GM12892 (cell line): ENCODE results near the gene C10orf90.

Experiments used
- DNase-seq: peaks from one replicate; pipeline ENCODE4 v3.0.0; 2011; ENCODE audit not compliant: insufficient read length
- FAIRE-seq: peaks from 2 replicates; lab custom pipeline; 2011; peaks lifted over from hg19 to GRCh38; lab: Jason Lieb, UNC
- POLR2A ChIP-seq: IDR thresholded peaks from 2 replicates; pipeline ENCODE4 v1.6.1; 2011; ENCODE audit warnings: low read depth, low read length, control low read depth
- POLR2AphosphoS5 ChIP-seq: IDR thresholded peaks from 2 replicates; pipeline ENCODE4 v1.6.1; 2011; ENCODE audit warnings: low read depth, low read length, control low read depth
- TAF1 ChIP-seq: IDR thresholded peaks from 2 replicates; pipeline ENCODE4 v1.6.1; 2011; ENCODE audit warnings: low read depth, mild to moderate bottlenecking, control low read depth, low read length, borderline replicate concordance

Gene C10orf90

DNA sequence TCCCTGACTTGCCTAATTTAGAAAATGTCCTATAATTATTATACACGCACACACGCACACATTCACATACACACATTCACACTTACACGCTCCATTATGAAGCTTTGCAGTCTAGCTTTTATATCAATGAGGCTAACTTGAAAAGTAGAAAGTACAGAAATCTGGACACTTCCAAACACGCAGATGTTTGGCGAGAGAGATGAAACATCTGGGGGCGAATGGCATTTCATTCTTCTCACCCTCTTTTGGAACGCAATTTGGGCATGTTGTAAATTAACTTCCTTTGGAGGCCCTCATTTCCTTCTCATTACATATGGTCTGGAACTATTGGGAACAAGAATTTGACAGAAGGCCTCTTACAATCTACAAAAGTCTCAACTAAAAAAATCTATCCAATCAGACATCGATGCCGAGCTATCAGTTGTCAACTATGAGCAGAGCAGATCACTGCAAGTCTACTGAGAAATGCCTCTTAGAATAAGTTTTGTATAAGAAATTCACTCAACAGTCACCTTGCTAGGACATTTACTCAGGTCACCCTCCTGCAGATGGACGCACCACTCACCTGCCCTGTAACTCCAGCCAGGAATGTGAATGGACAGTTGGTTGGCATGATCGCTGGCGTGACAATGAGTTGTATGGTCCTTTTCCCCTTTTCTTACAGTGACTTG lies 167.0 kb downstream of the C10orf90 start:
- FAIRE-seq = no peak
- no peak for TF ChIP-seq TAF1
- TF ChIP-seq POLR2AphosphoS5 = no peak
- no peak for TF ChIP-seq POLR2A
- DNase-seq = no peak

DNA sequence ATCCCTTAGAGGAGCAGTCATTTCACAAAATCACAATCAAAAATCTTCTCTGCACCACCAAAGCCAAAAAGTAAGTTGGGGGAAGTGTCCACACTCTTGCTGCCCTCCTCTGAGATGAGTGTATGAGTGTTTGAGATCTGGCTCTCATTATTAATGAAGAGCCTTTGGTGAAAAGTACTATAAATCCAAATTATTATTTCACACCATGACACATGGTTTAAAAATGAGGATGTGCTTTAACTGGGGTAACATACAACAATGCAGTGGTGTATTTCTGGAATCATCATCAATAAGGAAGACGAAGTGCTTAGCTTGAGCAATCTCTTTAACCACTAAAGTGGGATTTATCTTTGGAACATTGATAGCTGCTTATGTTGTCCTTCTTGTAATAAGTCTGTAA lies 168.1 kb downstream of the C10orf90 start:
- DNase-seq (no peak), FAIRE-seq (no peak)
- no peak for TF ChIP-seq POLR2A
- no peak for TF ChIP-seq POLR2AphosphoS5
- TF ChIP-seq TAF1 = no peak

DNA sequence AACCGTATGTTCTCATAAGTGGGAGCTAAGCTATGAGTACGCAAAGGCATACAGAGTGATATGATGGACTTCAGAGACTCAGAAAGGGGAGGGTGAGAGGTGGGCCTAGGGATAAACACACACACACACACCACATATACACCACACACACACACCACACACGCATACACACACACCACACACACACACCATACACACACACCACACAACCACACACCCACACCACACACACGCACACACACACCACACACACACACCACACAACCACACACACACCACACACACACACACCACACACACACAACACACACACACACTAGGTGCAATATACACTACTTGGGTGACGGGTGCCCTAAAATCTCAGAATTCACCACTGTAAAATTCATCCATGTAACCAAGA lies 168.7 kb downstream of the C10orf90 start:
- DNase-seq (no peak), FAIRE-seq (peak; percentile 67)
- TF ChIP-seq TAF1 = no peak
- no peak for TF ChIP-seq POLR2A
- TF ChIP-seq POLR2AphosphoS5 = no peak

DNA sequence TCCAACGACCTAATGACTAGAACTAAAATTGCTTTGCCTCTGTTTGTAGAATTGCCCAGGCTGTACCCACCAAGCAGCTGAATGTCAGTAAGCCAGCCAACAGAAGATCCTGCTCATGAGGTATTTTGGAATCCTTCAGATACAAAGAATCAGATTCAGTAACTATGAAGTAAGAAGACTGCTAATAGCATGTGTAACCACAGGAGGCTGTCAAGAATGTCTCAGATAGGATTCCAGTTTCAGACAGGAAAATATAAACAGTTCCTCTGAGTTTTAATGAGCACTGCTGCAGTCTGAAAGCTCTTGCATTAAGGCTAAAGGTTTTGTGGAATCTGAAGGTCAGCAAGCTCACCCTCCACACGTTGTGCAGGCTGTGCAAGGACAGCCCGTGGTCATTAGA lies 169.6 kb downstream of the C10orf90 start:
- no peak for FAIRE-seq
- DNase-seq = no peak
- TF ChIP-seq POLR2A (no peak), TAF1 (no peak), POLR2AphosphoS5 (no peak)

DNA sequence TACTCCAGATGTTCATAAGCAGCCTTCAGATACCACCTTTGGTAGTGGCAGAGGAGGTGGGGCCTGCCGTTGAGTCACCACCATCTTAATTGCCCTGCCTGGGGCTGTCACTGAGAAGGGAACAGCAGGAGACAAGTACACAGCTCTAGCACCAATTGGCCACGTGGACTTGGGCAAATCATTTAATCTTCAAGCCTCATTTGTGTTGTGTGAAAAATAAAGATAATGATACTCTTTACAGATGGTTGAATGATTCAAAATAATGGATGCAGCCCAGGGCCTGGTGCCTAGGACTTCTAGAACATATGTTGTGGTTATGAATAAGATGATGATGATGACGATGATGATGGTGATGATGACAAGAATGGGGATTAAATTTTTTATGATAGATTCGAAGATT lies 170.3 kb downstream of the C10orf90 start:
- FAIRE-seq (no peak), DNase-seq (no peak)
- TF ChIP-seq POLR2A (no peak), POLR2AphosphoS5 (no peak), TAF1 (no peak)

DNA sequence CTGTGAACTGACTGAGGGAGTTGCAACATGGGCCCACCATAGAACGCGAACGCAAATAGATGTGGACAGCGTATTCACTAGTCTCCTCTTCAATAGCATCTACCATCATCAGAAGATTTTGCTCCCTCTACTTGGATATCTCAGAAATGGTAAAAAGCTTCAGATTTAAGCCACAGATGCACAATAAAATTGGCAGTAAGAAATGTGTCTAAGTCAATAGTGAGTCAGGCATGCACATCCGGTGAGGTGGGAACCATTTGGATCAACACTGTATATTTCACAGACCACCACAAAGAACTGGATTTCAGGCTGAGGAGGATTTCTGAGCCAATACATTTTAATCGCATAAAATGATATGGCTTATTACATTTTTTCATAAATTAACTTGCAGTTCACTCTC lies 170.7 kb downstream of the C10orf90 start:
- TF ChIP-seq POLR2AphosphoS5 = no peak
- TF ChIP-seq TAF1 = no peak
- TF ChIP-seq POLR2A = no peak
- no peak for FAIRE-seq
- DNase-seq = no peak

DNA sequence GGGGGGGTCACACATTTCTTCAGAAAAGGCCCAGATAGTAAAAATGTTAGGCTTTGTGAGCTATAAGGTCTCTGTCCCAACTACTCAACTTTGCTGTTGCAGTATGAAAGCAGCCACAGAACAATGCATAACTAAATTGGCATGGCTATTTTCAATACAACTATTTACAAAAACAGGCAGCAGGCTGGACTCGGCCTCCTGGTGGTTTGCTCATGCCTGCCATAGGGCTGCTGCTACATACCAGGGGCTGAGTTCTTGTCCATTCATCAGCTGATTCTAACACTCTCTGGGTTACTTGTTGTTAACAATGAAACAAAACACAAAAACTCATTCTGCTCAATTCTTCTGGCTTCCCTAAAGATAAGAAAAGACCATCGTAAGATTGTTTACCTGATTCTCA lies 172.8 kb downstream of the C10orf90 start:
- FAIRE-seq = no peak
- DNase-seq = no peak
- TF ChIP-seq POLR2AphosphoS5 (no peak), POLR2A (no peak), TAF1 (no peak)

DNA sequence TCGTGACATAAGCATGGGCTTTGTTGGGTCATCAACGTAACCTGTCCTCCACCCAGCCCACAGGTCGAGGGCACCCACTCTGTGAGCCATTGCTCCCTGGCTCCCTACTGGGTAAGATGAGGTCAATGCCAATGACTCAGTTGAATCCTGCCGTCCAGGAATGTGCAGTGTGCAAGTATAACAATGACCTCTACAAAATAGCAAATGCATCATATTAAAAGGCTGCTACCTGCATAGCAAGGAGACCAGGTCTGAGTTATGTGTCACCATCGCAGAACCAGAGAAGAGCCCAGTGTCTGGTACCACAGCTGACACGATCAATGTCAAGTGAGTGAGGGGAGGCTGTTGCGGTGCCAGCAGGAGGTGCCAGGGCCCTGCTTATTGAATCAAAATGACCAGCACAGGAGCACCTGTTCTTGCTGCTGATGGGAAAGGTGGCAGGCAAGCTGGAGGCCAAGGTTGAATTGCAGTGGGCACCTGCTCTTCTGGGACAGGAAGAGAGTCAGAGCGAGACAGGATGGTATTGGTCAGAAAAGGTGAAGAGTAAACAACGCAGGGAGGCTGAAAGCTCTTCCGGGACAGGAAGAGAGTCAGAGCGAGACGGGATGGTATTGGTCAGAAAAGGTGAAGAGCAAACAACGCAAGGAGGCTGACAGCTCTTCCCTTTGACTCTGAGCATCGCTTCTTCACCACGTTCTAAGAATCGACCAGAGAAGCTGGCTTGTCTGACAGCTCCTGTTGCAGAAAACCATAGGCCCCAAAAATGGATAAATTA lies 173.5 kb downstream of the C10orf90 start:
- no peak for DNase-seq
- FAIRE-seq = no peak
- no peak for TF ChIP-seq POLR2AphosphoS5
- TF ChIP-seq TAF1 = no peak
- no peak for TF ChIP-seq POLR2A

DNA sequence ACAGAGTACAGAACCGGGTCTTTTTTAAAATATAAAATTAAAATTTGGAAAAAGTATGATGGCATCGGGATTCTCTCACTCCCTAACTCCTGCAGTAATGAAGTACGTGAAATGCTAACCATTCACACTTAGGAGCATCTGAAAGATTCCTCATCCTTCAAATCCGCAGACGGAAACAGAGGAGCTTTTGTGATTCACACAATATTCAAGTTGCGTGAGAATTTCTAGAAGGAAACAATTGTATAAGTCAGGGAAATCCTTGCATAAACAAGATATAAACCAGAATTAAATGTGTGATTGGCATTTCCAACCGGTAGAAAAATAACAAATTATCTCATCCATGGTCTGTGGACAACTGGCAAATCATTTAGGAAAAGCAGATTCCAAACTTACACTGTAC lies 179.0 kb downstream of the C10orf90 start:
- TF ChIP-seq TAF1 = no peak
- TF ChIP-seq POLR2AphosphoS5 = no peak
- no peak for FAIRE-seq
- no peak for DNase-seq

DNA sequence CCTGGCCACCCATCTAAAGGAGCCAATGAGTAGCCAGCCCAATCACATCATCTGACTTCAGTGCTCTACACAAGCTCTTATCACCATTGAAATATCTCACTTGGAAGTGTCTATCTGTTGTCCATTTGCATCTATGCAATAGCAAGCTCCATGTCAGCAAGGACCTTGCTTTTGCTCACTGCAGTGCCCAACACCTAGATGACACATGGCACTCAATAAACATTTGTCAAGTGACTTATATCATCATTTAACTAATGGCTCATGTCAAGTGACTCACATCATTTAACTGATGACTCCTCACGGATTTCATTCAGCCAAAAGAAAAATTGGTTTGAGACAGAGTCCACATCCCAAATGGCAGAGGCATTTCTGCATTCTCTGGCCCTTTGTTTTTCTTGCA lies 189.3 kb downstream of the C10orf90 start:
- FAIRE-seq = no peak
- TF ChIP-seq POLR2A (no peak), TAF1 (no peak), POLR2AphosphoS5 (no peak)
- no peak for DNase-seq

DNA sequence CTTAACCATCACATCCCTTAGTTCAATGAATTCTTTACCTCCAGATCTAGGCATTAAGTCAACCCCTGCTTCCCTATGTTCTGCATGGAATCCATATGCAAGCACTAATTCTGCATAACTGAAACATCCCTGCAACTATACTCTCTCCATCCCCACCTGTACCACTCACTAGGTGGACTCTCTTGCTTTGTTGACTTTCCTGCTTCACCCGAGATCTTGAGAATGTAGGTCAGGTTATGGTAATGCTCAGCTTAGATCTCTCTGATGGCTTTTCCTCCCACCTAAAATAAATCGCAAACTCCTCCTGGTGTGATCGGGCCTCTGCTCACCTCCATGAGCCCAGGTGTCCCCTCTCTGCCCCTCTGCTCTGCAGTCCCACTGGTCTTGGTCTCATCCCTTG lies 189.8 kb downstream of the C10orf90 start:
- FAIRE-seq = no peak
- no peak for TF ChIP-seq POLR2A
- no peak for TF ChIP-seq POLR2AphosphoS5
- no peak for DNase-seq

DNA sequence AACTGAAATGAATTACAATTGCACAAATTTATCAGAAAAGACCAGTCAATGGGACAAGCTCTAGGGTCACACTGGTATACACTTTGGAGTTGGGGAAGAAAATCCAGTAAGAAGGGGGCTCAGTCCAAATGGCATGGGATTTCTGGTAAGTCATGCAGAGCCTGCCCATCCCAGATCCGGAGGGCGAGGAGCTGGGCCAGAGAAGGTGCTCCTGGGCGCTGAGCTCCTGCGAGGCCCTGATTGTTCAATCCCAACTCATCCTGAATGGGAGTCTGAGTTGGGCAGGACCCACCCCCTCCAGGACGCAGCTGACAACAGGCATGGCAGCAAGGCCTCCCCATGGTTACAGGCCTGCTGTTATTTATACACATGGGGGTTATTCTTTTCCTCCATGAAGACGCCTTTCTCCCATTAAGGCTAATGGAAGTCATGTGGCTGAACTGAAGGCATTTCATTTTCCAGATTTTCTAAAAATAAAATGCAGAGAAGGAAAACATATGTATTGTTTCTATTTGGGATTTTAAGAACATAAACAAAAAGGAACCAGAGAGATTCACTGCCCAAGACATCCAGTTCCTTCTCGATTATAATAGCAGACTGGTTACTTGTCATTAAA lies 191.1 kb downstream of the C10orf90 start:
- FAIRE-seq (no peak), DNase-seq (no peak)
- TF ChIP-seq POLR2A = no peak
- TF ChIP-seq POLR2AphosphoS5 = no peak
- TF ChIP-seq TAF1 = no peak
